Mucosa of gallbladder (tissue), 1 donor: ENCODE measurements around the gene LAMA2. TPM values are rescaled to one million over a fixed set of nuclear protein-coding genes. Genes with fewer than 3 reads are reported as not detected.
"Not testable (repeated sequence)": the region's sequence is repeated elsewhere in the genome, so short reads cannot be mapped to it uniquely, and the experiment has no call there.

Source experiments
- DNase-seq: peaks from one replicate; pipeline ENCODE4 v3.0.0-alpha.2; 2020; ENCODE audit warnings: low spot score
- total RNA-seq: library from RNA; stranded (reverse); gene quantifications from one replicate; pipeline ENCODE4 v1.2.1, GENCODE V29; 2021
- donor health status: DM: no; HTN: no; CAD: no.

Gene LAMA2
- total RNA-seq, 1 donor from 2014 or later: 35.3 TPM

GRCh38 chr6:129088481-129088880 is 205.5 kb downstream of the LAMA2 start:
- not testable (repeated sequence) for DNase-seq

- DNase-seq: no peak
These were observed 206.4 kb downstream of the LAMA2 start for GRCh38 chr6:129089357-129089756.

GRCh38 chr6:129094147-129094546 is 211.2 kb downstream of the LAMA2 start:
- no peak for DNase-seq

- DNase-seq: no peak
These were observed 213.8 kb downstream of the LAMA2 start for GRCh38 chr6:129096651-129097290.

- no peak for DNase-seq
These were observed 215.2 kb downstream of the LAMA2 start for GRCh38 chr6:129098061-129098553.

- no peak for DNase-seq
These were observed 216.8 kb downstream of the LAMA2 start for GRCh38 chr6:129099696-129100095.

GRCh38 chr6:129100164-129100563 is 217.2 kb downstream of the LAMA2 start:
- DNase-seq: no peak

GRCh38 chr6:129102741-129103140 is 219.8 kb downstream of the LAMA2 start:
- DNase-seq: peak; percentile 40

- no peak for DNase-seq
These were observed 221.2 kb downstream of the LAMA2 start for GRCh38 chr6:129104131-129104530.

- DNase-seq: no peak
These were observed 221.6 kb downstream of the LAMA2 start for GRCh38 chr6:129104560-129104959.

GRCh38 chr6:129105035-129105434 is 222.1 kb downstream of the LAMA2 start:
- no peak for DNase-seq

GRCh38 chr6:129105793-129106192 is 222.9 kb downstream of the LAMA2 start:
- no peak for DNase-seq

GRCh38 chr6:129108337-129108736 is 225.4 kb downstream of the LAMA2 start:
- DNase-seq: no peak

- DNase-seq: no peak
These were observed 227.9 kb downstream of the LAMA2 start for GRCh38 chr6:129110690-129111343.

- DNase-seq: no peak
These were observed 228.4 kb downstream of the LAMA2 start for GRCh38 chr6:129111346-129111745.

- DNase-seq: no peak
These were observed 228.9 kb downstream of the LAMA2 start for GRCh38 chr6:129111853-129112252.

GRCh38 chr6:129112591-129112990 is 229.7 kb downstream of the LAMA2 start:
- no peak for DNase-seq

- DNase-seq: no peak
These were observed 230.7 kb downstream of the LAMA2 start for GRCh38 chr6:129113637-129114036.

GRCh38 chr6:129114636-129115391 is 231.9 kb downstream of the LAMA2 start:
- DNase-seq: no peak

- DNase-seq: peak; percentile 45
These were observed 232.5 kb downstream of the LAMA2 start for GRCh38 chr6:129115471-129115870.

- DNase-seq: no peak
These were observed 234.4 kb downstream of the LAMA2 start for GRCh38 chr6:129117355-129117754.

- DNase-seq: no peak
These were observed 238.1 kb downstream of the LAMA2 start for GRCh38 chr6:129120856-129121638.
